Type B pancreatic cell (in vitro differentiated cells): ENCODE results near the gene UMODL1. TPM values are rescaled to one million over a fixed set of nuclear protein-coding genes. Genes with fewer than 3 reads are reported as not detected.

ENCODE experiments used
- DNase-seq: peaks from one replicate; pipeline ENCODE4 v3.0.0; 2021; ENCODE audit warnings: mixed read lengths; ENCODE audit not compliant: unreplicated experiment; ENCODE audit errors: extremely low spot score
- H3K27ac Mint-ChIP-seq: 2 replicates; pipeline ENCODE4 v1.8.0; 2021; ENCODE audit warnings: mild to moderate bottlenecking, mixed read lengths
- H3K27me3 Mint-ChIP-seq: 2 replicates; pipeline ENCODE4 v1.8.0; 2021; ENCODE audit warnings: mixed read lengths
- H3K36me3 Mint-ChIP-seq: 2 replicates; pipeline ENCODE4 v1.8.0; 2021; ENCODE audit warnings: mixed read lengths
- H3K4me1 Mint-ChIP-seq: one replicate; pipeline ENCODE4 v1.8.0; 2021; ENCODE audit warnings: mixed read lengths; ENCODE audit not compliant: unreplicated experiment
- H3K4me3 Mint-ChIP-seq: 2 replicates; pipeline ENCODE4 v1.8.0; 2021; ENCODE audit warnings: mild to moderate bottlenecking, mixed read lengths
- H3K9me3 Mint-ChIP-seq: 2 replicates; pipeline ENCODE4 v1.8.0; 2021; ENCODE audit warnings: mixed read lengths
- CTCF ChIP-seq: fragments of 200-600 bp; sonication (generic); conservative IDR thresholded peaks from 2 replicates; pipeline ENCODE4 v1.5.0; 2021; ENCODE audit warnings: antibody characterized with exemption, mild to moderate bottlenecking
- total RNA-seq: library from RNA; stranded (reverse); gene quantifications from 2 replicates; pipeline ENCODE4 v1.2.1, GENCODE V29; 2021; ENCODE audit warnings: low replicate concordance

Gene UMODL1
- total RNA-seq, 1 donor from 2014 or later: 0.36 TPM

GRCh38 chr21:42083361-42083690, 12.2 kb downstream of the UMODL1 start:
- no peak for TF ChIP-seq CTCF
- no peaks in the 10 kb centered on the region for H3K4me1 Mint-ChIP-seq
- DNase-seq: no peak
- H3K9me3 Mint-ChIP-seq: no peaks in the 10 kb centered on the region
- no peak overlapping the region for H3K27ac Mint-ChIP-seq
- H3K27me3 Mint-ChIP-seq: no peaks in the 10 kb centered on the region
- no peak overlapping the region for H3K4me3 Mint-ChIP-seq
- H3K36me3 Mint-ChIP-seq: no peaks in the 10 kb centered on the region

GRCh38 chr21:42084079-42084478, 13.0 kb downstream of the UMODL1 start:
- TF ChIP-seq CTCF: no peak
- Mint-ChIP-seq H3K36me3 (no peaks in the 10 kb centered on the region), H3K9me3 (no peaks in the 10 kb centered on the region), H3K4me1 (no peaks in the 10 kb centered on the region), H3K4me3 (no peak overlapping the region), H3K27ac (no peak overlapping the region), H3K27me3 (no peaks in the 10 kb centered on the region)
- DNase-seq: no peak

- H3K9me3 Mint-ChIP-seq: no peaks in the 10 kb centered on the region
- DNase-seq: no peak
- H3K27me3 Mint-ChIP-seq: peaks cover 3% of the 10 kb centered on the region
- peaks cover 4% of the 10 kb centered on the region for H3K4me1 Mint-ChIP-seq
- H3K27ac Mint-ChIP-seq: no peak overlapping the region
- no peaks in the 10 kb centered on the region for H3K36me3 Mint-ChIP-seq
- TF ChIP-seq CTCF: no peak
- no peak overlapping the region for H3K4me3 Mint-ChIP-seq
Measured at GRCh38 chr21:42085246-42086077, 14.3 kb downstream of the UMODL1 start.

GRCh38 chr21:42086969-42087368, 15.9 kb downstream of the UMODL1 start:
- Mint-ChIP-seq H3K4me1 (peaks cover 4% of the 10 kb centered on the region), H3K27ac (no peak overlapping the region), H3K27me3 (peaks cover 12% of the 10 kb centered on the region), H3K36me3 (no peaks in the 10 kb centered on the region), H3K9me3 (no peaks in the 10 kb centered on the region), H3K4me3 (no peak overlapping the region)
- DNase-seq: no peak
- TF ChIP-seq CTCF: no peak

- H3K36me3 Mint-ChIP-seq: no peaks in the 10 kb centered on the region
- no peak overlapping the region for H3K4me3 Mint-ChIP-seq
- DNase-seq: no peak
- H3K9me3 Mint-ChIP-seq: no peaks in the 10 kb centered on the region
- no peak for TF ChIP-seq CTCF
- peaks cover 13% of the 10 kb centered on the region for H3K27me3 Mint-ChIP-seq
- H3K4me1 Mint-ChIP-seq: peaks cover 4% of the 10 kb centered on the region
- no peak overlapping the region for H3K27ac Mint-ChIP-seq
Measured at GRCh38 chr21:42088148-42088547, 17.0 kb downstream of the UMODL1 start.
